ENCODE data around the gene RANBP17.
"Not testable (repeated sequence)": the region's sequence is repeated elsewhere in the genome, so short reads cannot be mapped to it uniquely, and the experiment has no call there.

DNA sequence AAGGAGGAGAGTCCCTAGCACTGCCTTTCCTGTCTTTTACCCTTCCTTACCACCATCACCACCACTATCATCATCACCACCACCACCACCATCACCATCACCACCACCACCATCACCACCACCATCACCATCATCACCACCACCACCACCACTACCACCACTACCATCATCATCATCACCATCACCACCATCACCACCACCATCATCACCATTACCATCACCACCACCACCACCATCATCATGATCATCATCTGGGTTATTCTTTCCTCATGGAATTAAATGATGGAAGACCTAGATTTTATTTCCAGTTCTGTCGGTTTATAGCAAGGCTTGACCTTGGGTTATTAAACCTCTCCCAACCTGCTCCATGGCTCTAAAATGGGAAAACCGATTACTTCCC lies 27.8 kb upstream of the RANBP17 start:
- TF ChIP-seq POLR2A (IDR thresholded peaks at IDR 0.05) = not testable (repeated sequence)
- TF ChIP-seq, protein P1, sequence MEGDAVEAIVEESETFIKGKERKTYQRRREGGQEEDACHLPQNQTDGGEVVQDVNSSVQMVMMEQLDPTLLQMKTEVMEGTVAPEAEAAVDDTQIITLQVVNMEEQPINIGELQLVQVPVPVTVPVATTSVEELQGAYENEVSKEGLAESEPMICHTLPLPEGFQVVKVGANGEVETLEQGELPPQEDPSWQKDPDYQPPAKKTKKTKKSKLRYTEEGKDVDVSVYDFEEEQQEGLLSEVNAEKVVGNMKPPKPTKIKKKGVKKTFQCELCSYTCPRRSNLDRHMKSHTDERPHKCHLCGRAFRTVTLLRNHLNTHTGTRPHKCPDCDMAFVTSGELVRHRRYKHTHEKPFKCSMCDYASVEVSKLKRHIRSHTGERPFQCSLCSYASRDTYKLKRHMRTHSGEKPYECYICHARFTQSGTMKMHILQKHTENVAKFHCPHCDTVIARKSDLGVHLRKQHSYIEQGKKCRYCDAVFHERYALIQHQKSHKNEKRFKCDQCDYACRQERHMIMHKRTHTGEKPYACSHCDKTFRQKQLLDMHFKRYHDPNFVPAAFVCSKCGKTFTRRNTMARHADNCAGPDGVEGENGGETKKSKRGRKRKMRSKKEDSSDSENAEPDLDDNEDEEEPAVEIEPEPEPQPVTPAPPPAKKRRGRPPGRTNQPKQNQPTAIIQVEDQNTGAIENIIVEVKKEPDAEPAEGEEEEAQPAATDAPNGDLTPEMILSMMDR (IDR thresholded peaks at IDR 0.05) = not testable (repeated sequence)
